Spleen (tissue), 11 donors: ENCODE measurements around the gene PCNX2. TPM values are rescaled to one million over a fixed set of nuclear protein-coding genes. Genes with fewer than 3 reads are reported as not detected.

ENCODE experiments used
- DNase-seq: peaks from one replicate; pipeline ENCODE4 v3.0.0-alpha.2; 2020
- H3K27ac ChIP-seq, 8 donors: fragments of 200-600 bp; sonication (generic) in 7 of 8; 1 replicate in 4 of 8; 2 replicates in 4 of 8; pipeline versions ENCODE4 v1.5.0 to v1.8.0; 2016 to 2021; ENCODE audit warnings: inconsistent platforms in 4 of 8, mild to moderate bottlenecking in 4 of 8, moderate library complexity in 1 of 8
- H3K27me3 ChIP-seq, 7 donors: fragments of 200-600 bp; sonication (generic) in 6 of 7; replicated peaks in 1 of 7; 1 replicate in 4 of 7; 2 replicates in 3 of 7; pipeline versions ENCODE4 v1.5.0 to v1.8.0; 2016 to 2021; ENCODE audit warnings: inconsistent platforms in 3 of 7, mild to moderate bottlenecking in 1 of 7
- H3K36me3 ChIP-seq, 6 donors: fragments of 200-600 bp; sonication (generic) in 5 of 6; 1 replicate in 4 of 6; 2 replicates in 2 of 6; pipeline versions ENCODE4 v1.5.0 to v1.8.0; 2016 to 2021; ENCODE audit warnings: inconsistent platforms in 2 of 6
- H3K4me1 ChIP-seq, 6 donors: fragments of 200-600 bp; sonication (generic) in 5 of 6; 1 replicate in 3 of 6; 2 replicates in 3 of 6; pipeline versions ENCODE4 v1.5.0 to v1.8.0; 2016 to 2021; ENCODE audit warnings: inconsistent platforms in 3 of 6
- H3K4me3 ChIP-seq, 8 donors: fragments of 200-600 bp; sonication (generic) in 7 of 8; 1 replicate in 4 of 8; 2 replicates in 4 of 8; pipeline versions ENCODE4 v1.5.0 to v1.8.0; 2016 to 2021; ENCODE audit warnings: inconsistent platforms in 4 of 8, mild to moderate bottlenecking in 4 of 8, moderate library complexity in 2 of 8
- H3K9me3 ChIP-seq, 8 donors: fragments of 200-600 bp; sonication (generic) in 7 of 8; 1 replicate in 4 of 8; 2 replicates in 4 of 8; pipeline versions ENCODE4 v1.5.0 to v1.8.0; 2016 to 2021; ENCODE audit warnings: inconsistent platforms in 4 of 8
- POLR2A ChIP-seq, 3 donors: fragments of 450-650 bp; IDR thresholded peaks; one replicate each; pipeline ENCODE4 v1.5.1; 2017; ENCODE audit warnings: antibody characterized with exemption in 3 of 3, mild to moderate bottlenecking in 1 of 3
- POLR2AphosphoS5 ChIP-seq, 3 donors: sonication (generic); formaldehyde crosslinking; IDR thresholded peaks; one replicate each; pipeline ENCODE4 v1.5.1; 2017; ENCODE audit warnings: antibody characterized with exemption in 3 of 3
- WGBS, 5 donors: extraction: QIAGEN DNeasy Blood & Tissue Kit in 3 of 5; methylation state at CpG; one replicate each; pipeline versions ENCODE4 v1.1.5 to v1.1.7; 2013 to 2018; 5-methylcytosine and 5-hydroxymethylcytosine counted together
- intact Hi-C: fragments of 100-400 bp; cut with DNase I; formaldehyde crosslinking; loops from one replicate; pipeline ENCODE4 v1.15.0; 2023; ENCODE audit warnings: low total_unique reads
- polyA plus RNA-seq, 3 donors: library from polyadenylated mRNA; stranded (reverse); fragments of 200-250 nt; gene quantifications; one replicate each; pipeline ENCODE4 v1.2.1, GENCODE V29; 2013
- total RNA-seq, 7 donors: library from RNA; depleted of rRNA in 3 of 7; stranded (reverse); fragments of >200 nt in 3 of 7; fragmentation: NEBNext Ultra II Directional in 4 of 7; extraction: Animal tissue kit (Norgen Biotek cat#: 25700) in 4 of 7; gene quantifications; one replicate each; pipeline versions ENCODE4 v1.1.0 to v1.2.1, GENCODE V29; 2016 to 2021
- TF ChIP-seq, protein P1 (sequence below), 11 experiments: fragments of 200-600 bp in 7 of 11; fragments of 450-650 bp in 4 of 11; sonication (generic) in 4 of 11; IDR thresholded peaks in 8 of 11; conservative IDR thresholded peaks in 3 of 11; 1 replicate in 7 of 11; 2 replicates in 4 of 11; pipeline versions ENCODE4 v1.4.0 to v1.8.0; 2016 to 2021; ENCODE audit warnings: antibody characterized with exemption in 11 of 11, inconsistent platforms in 4 of 11, mild to moderate bottlenecking in 1 of 11
- donor health status: healthy with polysubstance abuse.
- donor health status: DM: no; HTN: no; CAD: no; lungs with moderate emphysema.
- donor health status: DM: no; HTN: no; CAD: no.
- donor health status: Bipolar disorder and iron deficiency.
- donor health status: healthy.
- donor health status: DM: no; HTN: no; CAD: no.
- donor health status: DM: yes; HTN: yes; CAD: no.

PCNX2 gene
- total and polyA plus RNA-seq, 10 donors: 4.0 to 26.5 (median 15.4) TPM

DNA sequence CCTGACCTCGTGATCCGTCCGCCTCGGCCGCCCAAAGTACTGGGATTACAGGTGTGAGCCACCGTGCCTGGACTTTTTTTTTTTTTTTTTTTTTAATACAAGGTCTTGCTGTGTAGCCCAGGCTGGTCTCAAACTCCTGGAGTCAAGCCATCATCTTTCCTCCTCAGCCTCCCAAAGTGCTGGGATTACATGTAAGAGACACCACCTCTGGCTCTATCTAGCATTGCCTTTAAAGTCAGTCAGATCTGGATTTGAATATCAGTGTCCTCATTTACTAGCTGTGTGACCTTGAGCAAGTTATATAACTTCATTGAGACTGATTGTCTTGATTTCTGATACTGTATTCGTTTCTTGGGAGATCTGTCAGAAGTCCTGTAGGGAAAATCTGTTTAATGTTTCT, 38.6 kb upstream of the PCNX2 start:
- Histone ChIP-seq H3K9me3 (no peaks in the 10 kb centered on the region), H3K4me3 (no peak overlapping the region), H3K4me1 (peaks cover under 1 to 9% (median 1%) of the 10 kb centered on the region in 6 donors), H3K27me3 (peaks cover 0 to 43% (median 6%) of the 10 kb centered on the region in 7 donors), H3K27ac (no peak overlapping the region), H3K36me3 (no peaks in the 10 kb centered on the region)
- WGBS, 5 donors: 76 to 96% (median 89%) methylated on average over 7 of the region's 7 CpGs
- intact Hi-C loops: no loop called here
- TF ChIP-seq POLR2A (IDR thresholded peaks at IDR 0.05): no peak
- TF ChIP-seq, protein P1, sequence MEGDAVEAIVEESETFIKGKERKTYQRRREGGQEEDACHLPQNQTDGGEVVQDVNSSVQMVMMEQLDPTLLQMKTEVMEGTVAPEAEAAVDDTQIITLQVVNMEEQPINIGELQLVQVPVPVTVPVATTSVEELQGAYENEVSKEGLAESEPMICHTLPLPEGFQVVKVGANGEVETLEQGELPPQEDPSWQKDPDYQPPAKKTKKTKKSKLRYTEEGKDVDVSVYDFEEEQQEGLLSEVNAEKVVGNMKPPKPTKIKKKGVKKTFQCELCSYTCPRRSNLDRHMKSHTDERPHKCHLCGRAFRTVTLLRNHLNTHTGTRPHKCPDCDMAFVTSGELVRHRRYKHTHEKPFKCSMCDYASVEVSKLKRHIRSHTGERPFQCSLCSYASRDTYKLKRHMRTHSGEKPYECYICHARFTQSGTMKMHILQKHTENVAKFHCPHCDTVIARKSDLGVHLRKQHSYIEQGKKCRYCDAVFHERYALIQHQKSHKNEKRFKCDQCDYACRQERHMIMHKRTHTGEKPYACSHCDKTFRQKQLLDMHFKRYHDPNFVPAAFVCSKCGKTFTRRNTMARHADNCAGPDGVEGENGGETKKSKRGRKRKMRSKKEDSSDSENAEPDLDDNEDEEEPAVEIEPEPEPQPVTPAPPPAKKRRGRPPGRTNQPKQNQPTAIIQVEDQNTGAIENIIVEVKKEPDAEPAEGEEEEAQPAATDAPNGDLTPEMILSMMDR (IDR thresholded peaks at IDR 0.05 in 8 of 11, conservative IDR thresholded peaks at IDR 0.05 in 3 of 11): no peak
- no peak for TF ChIP-seq POLR2AphosphoS5 (IDR thresholded peaks at IDR 0.05)
- DNase-seq: no peak

DNA sequence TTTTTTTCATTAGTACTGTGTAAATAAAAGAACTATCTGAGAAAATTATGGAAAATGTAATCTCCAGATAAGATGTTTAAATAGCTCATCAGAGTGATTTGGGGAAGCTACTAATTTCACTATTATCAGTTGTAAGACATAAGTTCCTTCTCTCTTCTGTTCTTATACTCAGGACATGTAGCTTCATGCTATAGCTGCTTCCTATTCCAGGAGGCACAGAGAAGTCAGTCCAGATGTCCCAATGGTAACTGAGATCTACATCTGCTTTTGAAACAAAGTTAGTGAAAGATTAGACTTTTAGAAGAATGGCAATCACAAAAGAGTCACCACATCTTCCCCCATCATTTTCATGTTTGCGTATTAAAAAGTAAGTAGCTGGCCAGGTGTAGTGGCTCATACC, 37.6 kb upstream of the PCNX2 start:
- Histone ChIP-seq H3K27ac (no peak overlapping the region), H3K27me3 (peaks cover 0 to 53% (median 6%) of the 10 kb centered on the region in 7 donors), H3K4me3 (no peak overlapping the region), H3K9me3 (no peaks in the 10 kb centered on the region), H3K36me3 (no peaks in the 10 kb centered on the region), H3K4me1 (peaks cover 5 to 19% (median 11%) of the 10 kb centered on the region in 6 donors)
- no peak for TF ChIP-seq POLR2A (IDR thresholded peaks at IDR 0.05)
- TF ChIP-seq, protein P1 (IDR thresholded peaks at IDR 0.05 in 8 of 11, conservative IDR thresholded peaks at IDR 0.05 in 3 of 11): no peak
- 81 to 100% (median 96%) methylated on average over 1 of the region's 1 CpG for WGBS, 5 donors
- DNase-seq: no peak
- intact Hi-C loops: no loop called here

DNA sequence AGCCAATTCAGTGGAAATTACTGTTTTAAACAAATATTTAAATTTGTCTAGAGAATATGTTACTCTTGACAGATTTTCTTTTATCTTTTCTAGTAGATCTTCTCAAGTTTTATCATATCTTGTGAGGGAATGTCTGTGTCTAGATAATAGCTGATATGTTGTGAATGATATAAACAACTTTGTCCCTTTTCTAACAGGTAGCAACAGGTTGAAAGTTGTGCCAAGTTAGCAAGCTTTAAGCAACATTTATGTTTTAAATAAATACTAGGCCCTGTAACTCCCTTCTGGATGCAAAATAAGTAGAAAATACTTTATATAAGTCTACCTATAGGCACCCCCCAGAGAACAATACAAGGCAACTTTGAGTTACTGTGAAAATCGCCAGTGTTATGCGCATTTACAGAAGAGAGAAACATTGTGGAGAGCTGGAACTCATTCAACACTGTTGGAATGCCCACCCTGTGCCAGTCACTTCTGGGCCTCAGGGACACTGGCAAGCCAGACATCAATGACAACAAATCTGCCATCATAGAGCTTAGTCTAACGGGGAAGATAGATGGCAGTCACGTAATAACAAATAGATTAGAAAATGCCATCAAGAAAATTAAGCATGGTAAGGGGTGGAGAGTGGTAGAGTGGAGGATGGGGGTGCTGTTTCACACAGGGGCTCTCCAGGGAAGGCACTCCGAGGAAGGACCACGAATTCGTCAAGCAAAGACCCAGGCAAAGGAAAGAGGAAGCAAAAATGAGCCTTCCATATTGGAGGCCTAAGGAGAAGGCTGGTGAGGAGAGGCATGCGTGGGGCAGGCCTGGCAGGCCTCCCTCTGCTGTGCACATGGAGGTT, 36.4 kb upstream of the PCNX2 start:
- WGBS, 5 donors: 74 to 88% (median 78%) methylated on average over 8 of the region's 8 CpGs
- no peaks in the 10 kb centered on the region for H3K9me3 ChIP-seq
- intact Hi-C loops: no loop called here

DNA sequence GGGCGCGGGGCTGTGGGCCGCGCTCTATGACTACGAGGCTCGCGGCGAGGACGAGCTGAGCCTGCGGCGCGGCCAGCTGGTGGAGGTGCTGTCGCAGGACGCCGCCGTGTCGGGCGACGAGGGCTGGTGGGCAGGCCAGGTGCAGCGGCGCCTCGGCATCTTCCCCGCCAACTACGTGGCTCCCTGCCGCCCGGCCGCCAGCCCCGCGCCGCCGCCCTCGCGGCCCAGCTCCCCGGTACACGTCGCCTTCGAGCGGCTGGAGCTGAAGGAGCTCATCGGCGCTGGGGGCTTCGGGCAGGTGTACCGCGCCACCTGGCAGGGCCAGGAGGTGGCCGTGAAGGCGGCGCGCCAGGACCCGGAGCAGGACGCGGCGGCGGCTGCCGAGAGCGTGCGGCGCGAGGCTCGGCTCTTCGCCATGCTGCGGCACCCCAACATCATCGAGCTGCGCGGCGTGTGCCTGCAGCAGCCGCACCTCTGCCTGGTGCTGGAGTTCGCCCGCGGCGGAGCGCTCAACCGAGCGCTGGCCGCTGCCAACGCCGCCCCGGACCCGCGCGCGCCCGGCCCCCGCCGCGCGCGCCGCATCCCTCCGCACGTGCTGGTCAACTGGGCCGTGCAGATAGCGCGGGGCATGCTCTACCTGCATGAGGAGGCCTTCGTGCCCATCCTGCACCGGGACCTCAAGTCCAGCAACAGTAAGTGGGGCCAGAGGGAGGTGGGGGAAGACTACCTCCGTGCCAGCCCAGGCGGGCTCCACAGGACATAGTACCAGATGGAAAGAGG, 32.8 kb upstream of the PCNX2 start:
- TF ChIP-seq POLR2AphosphoS5 (IDR thresholded peaks at IDR 0.05): no peak
- no peak for TF ChIP-seq POLR2A (IDR thresholded peaks at IDR 0.05)
- TF ChIP-seq, protein P1 (IDR thresholded peaks at IDR 0.05 in 8 of 11, conservative IDR thresholded peaks at IDR 0.05 in 3 of 11): no peak
- Histone ChIP-seq H3K27me3 (peaks cover 0 to 39% (median 6%) of the 10 kb centered on the region in 7 donors), H3K36me3 (no peaks in the 10 kb centered on the region), H3K27ac (peak overlapping the region in 4 of 8 donors; percentile 44 to 74 (median 59)), H3K4me3 (peak overlapping the region; percentile 51 to 90 (median 74)), H3K9me3 (no peaks in the 10 kb centered on the region), H3K4me1 (peaks cover 5 to 30% (median 21%) of the 10 kb centered on the region in 6 donors)
- DNase-seq: no peak
- intact Hi-C loops: no loop called here
- WGBS, 5 donors: 1 to 2% (median 1%) methylated on average over 46 to 96 of the region's 96 CpGs; no CpG with 5 or more reads in 1 of the 5 donors

More for the DNA sequence above, 36.4 kb upstream of the PCNX2 start:
- peaks cover 5 to 27% (median 19%) of the 10 kb centered on the region in 6 donors for H3K4me1 ChIP-seq
- TF ChIP-seq POLR2AphosphoS5 (IDR thresholded peaks at IDR 0.05): no peak
- no peak for TF ChIP-seq POLR2A (IDR thresholded peaks at IDR 0.05)
- peaks cover 0 to 55% (median 6%) of the 10 kb centered on the region in 7 donors for H3K27me3 ChIP-seq
- no peak for DNase-seq
- H3K27ac ChIP-seq: no peak overlapping the region
- no peaks in the 10 kb centered on the region for H3K36me3 ChIP-seq
- H3K4me3 ChIP-seq: no peak overlapping the region
